OCI-LY1 (cell line): ENCODE measurements around the gene ROBO1.

Experiments used
- EZH2 ChIP-seq: fragments of 200-600 bp; sonication (generic), shearing (Covaris generic); IDR thresholded peaks from 2 replicates; pipeline ENCODE4 v1.8.0; 2017; ENCODE audit warnings: borderline replicate concordance, mixed run types, mild to moderate bottlenecking, antibody characterized with exemption, low read length, moderate library complexity, mixed read lengths
- TF ChIP-seq, protein P1 (sequence below): fragments of 200-600 bp; sonication (generic), shearing (Covaris generic); IDR thresholded peaks from 2 replicates; pipeline ENCODE4 v1.5.1; 2017; ENCODE audit warnings: mild to moderate bottlenecking, antibody characterized with exemption, low read length, moderate library complexity, mixed read lengths

DNA sequence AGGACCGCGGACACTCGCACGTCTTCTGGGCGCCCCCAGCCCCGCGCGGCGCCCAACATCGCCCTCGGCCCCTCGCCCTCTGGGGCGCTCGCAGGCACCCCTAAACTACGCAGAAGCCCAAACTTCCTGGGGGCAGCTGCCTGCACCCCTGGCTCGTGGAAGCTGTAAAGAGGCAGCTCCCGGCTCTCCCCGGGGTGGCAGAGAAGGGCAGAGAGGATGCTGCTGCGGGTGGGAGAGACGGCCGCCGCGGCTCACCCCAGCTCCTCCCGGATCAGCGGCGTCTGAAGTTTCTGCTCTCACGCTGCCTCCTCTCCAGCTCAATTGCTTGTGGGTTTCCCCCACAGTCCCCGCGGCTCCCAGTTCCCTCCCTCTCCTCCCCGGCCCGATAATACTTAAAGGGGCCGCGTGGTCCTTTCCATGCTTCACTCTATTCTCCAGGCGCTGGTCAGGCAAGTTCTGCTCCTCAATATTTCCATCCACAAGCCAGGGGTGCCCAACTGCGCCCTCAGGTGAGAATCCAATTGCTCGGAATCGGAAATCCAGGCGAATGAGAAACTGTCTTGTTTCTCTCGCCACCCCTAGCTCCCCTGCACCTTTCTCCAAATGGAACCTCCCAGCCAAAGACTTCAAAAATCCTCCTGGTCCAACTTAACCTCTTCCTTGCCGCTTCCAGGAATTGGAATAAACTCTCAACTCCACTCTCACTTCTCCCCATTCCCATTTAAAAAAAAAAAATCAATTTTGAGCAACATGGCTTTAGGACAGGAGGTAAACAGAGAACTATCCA is 748.5 kb downstream of the ROBO1 start:
- TF ChIP-seq, protein P1, sequence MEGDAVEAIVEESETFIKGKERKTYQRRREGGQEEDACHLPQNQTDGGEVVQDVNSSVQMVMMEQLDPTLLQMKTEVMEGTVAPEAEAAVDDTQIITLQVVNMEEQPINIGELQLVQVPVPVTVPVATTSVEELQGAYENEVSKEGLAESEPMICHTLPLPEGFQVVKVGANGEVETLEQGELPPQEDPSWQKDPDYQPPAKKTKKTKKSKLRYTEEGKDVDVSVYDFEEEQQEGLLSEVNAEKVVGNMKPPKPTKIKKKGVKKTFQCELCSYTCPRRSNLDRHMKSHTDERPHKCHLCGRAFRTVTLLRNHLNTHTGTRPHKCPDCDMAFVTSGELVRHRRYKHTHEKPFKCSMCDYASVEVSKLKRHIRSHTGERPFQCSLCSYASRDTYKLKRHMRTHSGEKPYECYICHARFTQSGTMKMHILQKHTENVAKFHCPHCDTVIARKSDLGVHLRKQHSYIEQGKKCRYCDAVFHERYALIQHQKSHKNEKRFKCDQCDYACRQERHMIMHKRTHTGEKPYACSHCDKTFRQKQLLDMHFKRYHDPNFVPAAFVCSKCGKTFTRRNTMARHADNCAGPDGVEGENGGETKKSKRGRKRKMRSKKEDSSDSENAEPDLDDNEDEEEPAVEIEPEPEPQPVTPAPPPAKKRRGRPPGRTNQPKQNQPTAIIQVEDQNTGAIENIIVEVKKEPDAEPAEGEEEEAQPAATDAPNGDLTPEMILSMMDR: no peak
- TF ChIP-seq EZH2: no peak
